Psoas muscle (tissue), 8 donors: Measurements from ENCODE around the gene PXT1. TPM values are rescaled to one million over a fixed set of nuclear protein-coding genes. Genes with fewer than 3 reads are reported as not detected.

Experiments used
- ATAC-seq, 4 donors: fragments of 200-7000 bp; cut with Tn5 transposase; one replicate each; pipeline ENCODE4 v1.9.1; 2020; ENCODE audit warnings: moderate library complexity in 3 of 4, mild to moderate bottlenecking in 2 of 4
- DNase-seq, 2 donors: peaks; one replicate each; pipeline ENCODE4 v3.0.0-alpha.2; 2020
- H3K27ac ChIP-seq: fragments of 200-600 bp; one replicate; pipeline ENCODE4 v1.8.0; 2022
- H3K27me3 ChIP-seq, 3 donors: fragments of 200-600 bp in 1 of 3; one replicate each; pipeline versions ENCODE4 v1.6.1 to v1.8.0; 2013 to 2022; ENCODE audit warnings: low read length in 2 of 3, mild to moderate bottlenecking in 2 of 3, moderate library complexity in 1 of 3; ENCODE audit not compliant: insufficient read depth in 3 of 3
- H3K36me3 ChIP-seq, 2 donors: fragments of 200-600 bp in 1 of 2; one replicate each; pipeline versions ENCODE4 v1.6.1 to v1.8.0; 2013 to 2022; ENCODE audit warnings: low read depth in 1 of 2, mild to moderate bottlenecking in 1 of 2, moderate library complexity in 1 of 2; ENCODE audit not compliant: insufficient read depth in 1 of 2
- H3K4me1 ChIP-seq: fragments of 200-600 bp; one replicate; pipeline ENCODE4 v1.8.0; 2022
- H3K4me3 ChIP-seq: fragments of 200-600 bp; one replicate; pipeline ENCODE4 v1.8.0; 2022; ENCODE audit warnings: mild to moderate bottlenecking
- H3K9me3 ChIP-seq: fragments of 200-600 bp; one replicate; pipeline ENCODE4 v1.8.0; 2022
- WGBS, 3 donors: extraction: QIAGEN DNeasy Blood & Tissue Kit; methylation state at CpG; one replicate each; pipeline versions ENCODE4 v1.1.6 to v1.1.7; 2013; 5-methylcytosine and 5-hydroxymethylcytosine counted together
- intact Hi-C, 2 donors: fragments of 100-400 bp; cut with DNase I; formaldehyde crosslinking; loops; one replicate each; pipeline versions ENCODE4 v1.11.0 to v1.14.2; 2022
- polyA plus RNA-seq, 3 donors: library from polyadenylated mRNA; stranded (reverse); fragments of 200-250 nt; gene quantifications; one replicate each; pipeline ENCODE4 v1.2.3, GENCODE V29; 2013
- total RNA-seq, 4 donors: library from RNA; stranded (reverse); fragmentation: NEBNext Ultra II Directional in 2 of 4; extraction: Animal tissue kit (Norgen Biotek cat#: 25700) in 2 of 4; gene quantifications; one replicate each; pipeline versions ENCODE4 v1.2.1 to v1.2.4, GENCODE V29; 2021 to 2023
- TF ChIP-seq, protein P1 (sequence below): fragments of 200-600 bp; IDR thresholded peaks from one replicate; pipeline ENCODE4 v1.8.0; 2022; ENCODE audit warnings: antibody characterized with exemption
- donor health status: healthy with polysubstance abuse.
- donor health status: DM: no; HTN: no; CAD: no; lungs with moderate emphysema.
- donor health status: Bipolar disorder and iron deficiency.
- donor health status: healthy.
- donor health status: DM: yes; HTN: yes; CAD: no.
- donor health status: DM: no; HTN: no; CAD: no.
- donor health status: DM: no; HTN: no; CAD: no.
- donor health status: DM: yes; HTN: yes; CAD: no.

PXT1 gene
- total and polyA plus RNA-seq, 7 donors: 0.03 to 0.34 (median 0.14) TPM; not detected in 1

DNA sequence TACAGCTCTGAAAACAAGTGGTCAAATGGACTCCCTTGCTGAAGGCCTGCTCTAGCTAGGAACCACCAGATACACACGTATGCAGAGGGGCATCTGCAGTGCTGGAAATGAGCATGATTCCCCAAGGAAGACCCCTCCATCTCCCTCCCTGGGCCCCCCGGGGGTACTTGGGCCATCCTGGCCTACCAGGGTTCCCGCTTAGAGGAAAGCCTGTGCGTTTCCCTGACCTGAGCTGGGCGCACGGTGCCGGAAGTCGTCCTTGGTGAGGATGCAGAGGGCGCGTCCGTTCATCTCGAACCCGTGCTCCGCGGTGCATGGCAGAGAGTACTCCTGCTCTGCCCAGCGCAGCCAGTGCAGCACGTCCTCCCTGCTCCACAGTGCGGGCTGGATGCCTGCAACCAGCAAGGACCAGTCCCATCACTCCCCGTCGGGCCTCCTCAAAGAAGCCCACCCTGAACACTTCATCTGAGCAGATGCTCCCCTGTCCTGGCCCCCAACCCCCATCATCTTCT is 67.0 kb downstream of the PXT1 start:
- H3K9me3 ChIP-seq: no peaks in the 10 kb centered on the region
- H3K27me3 ChIP-seq: no peaks in the 10 kb centered on the region
- no peak overlapping the region for H3K27ac ChIP-seq
- intact Hi-C loops: no loop called here
- TF ChIP-seq, protein P1, sequence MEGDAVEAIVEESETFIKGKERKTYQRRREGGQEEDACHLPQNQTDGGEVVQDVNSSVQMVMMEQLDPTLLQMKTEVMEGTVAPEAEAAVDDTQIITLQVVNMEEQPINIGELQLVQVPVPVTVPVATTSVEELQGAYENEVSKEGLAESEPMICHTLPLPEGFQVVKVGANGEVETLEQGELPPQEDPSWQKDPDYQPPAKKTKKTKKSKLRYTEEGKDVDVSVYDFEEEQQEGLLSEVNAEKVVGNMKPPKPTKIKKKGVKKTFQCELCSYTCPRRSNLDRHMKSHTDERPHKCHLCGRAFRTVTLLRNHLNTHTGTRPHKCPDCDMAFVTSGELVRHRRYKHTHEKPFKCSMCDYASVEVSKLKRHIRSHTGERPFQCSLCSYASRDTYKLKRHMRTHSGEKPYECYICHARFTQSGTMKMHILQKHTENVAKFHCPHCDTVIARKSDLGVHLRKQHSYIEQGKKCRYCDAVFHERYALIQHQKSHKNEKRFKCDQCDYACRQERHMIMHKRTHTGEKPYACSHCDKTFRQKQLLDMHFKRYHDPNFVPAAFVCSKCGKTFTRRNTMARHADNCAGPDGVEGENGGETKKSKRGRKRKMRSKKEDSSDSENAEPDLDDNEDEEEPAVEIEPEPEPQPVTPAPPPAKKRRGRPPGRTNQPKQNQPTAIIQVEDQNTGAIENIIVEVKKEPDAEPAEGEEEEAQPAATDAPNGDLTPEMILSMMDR: no peak
- ATAC-seq (no peak), DNase-seq (no peak)
- H3K4me1 ChIP-seq: no peaks in the 10 kb centered on the region
- no peaks in the 10 kb centered on the region for H3K36me3 ChIP-seq
- WGBS, 3 donors: 92 to 97% (median 94%) methylated on average over 20 of the region's 20 CpGs
- H3K4me3 ChIP-seq: no peak overlapping the region

DNA sequence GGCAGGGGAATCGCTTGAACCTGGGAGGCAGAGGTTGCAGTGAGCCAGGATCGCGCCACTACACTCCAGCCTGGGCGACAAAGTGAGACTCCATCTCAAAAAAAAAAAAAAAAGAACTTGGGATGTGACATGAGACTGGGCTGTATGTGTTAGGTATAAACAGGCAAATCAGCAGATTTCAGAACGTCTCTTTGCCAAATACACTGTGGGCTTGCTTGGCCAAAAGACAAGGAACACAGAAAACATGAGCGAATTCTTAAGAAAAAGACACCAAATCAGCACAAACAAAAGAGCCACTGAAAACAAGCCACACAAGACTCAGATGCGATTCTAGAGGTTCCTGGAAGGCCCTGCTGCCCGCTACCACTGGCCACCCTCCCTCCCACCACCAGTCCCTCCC is 67.7 kb downstream of the PXT1 start:
- DNase-seq (no peak), ATAC-seq (no peak)
- TF ChIP-seq, protein P1: no peak
- H3K9me3 ChIP-seq: no peaks in the 10 kb centered on the region
- no peaks in the 10 kb centered on the region for H3K36me3 ChIP-seq
- 84 to 89% (median 86%) methylated on average over 8 of the region's 8 CpGs for WGBS, 3 donors
- no peak overlapping the region for H3K27ac ChIP-seq
- H3K4me3 ChIP-seq: no peak overlapping the region
- H3K27me3 ChIP-seq: no peaks in the 10 kb centered on the region
- no peaks in the 10 kb centered on the region for H3K4me1 ChIP-seq
- intact Hi-C loops: no loop called here

DNA sequence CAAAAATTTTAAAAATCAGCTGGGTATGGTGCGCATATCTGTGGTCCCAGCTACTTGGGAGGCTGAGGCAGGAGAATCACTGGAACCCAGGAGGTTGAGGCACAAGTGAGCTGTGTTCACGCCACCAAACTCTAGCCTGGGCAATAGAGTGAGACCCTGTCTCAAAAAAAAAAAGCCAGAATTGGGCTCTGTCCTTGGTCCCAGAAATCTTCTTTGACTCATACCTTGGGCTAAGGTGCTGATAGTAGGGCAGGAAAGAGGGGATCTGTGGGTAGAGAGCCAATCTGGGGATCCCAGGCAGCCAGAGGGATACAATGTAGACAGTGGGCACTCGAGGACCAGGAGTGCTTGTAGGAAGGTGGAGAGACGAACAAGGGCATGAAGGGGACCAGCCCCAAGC is 68.5 kb downstream of the PXT1 start:
- intact Hi-C loops: no loop called here
- H3K27ac ChIP-seq: no peak overlapping the region
- no peak for ATAC-seq
- 82 to 91% (median 85%) methylated on average over 4 of the region's 4 CpGs for WGBS, 3 donors
- no peaks in the 10 kb centered on the region for H3K27me3 ChIP-seq
- DNase-seq: no peak
- H3K4me3 ChIP-seq: no peak overlapping the region
- TF ChIP-seq, protein P1: no peak
- H3K9me3 ChIP-seq: no peaks in the 10 kb centered on the region
- no peaks in the 10 kb centered on the region for H3K36me3 ChIP-seq
- H3K4me1 ChIP-seq: peaks cover 1% of the 10 kb centered on the region

DNA sequence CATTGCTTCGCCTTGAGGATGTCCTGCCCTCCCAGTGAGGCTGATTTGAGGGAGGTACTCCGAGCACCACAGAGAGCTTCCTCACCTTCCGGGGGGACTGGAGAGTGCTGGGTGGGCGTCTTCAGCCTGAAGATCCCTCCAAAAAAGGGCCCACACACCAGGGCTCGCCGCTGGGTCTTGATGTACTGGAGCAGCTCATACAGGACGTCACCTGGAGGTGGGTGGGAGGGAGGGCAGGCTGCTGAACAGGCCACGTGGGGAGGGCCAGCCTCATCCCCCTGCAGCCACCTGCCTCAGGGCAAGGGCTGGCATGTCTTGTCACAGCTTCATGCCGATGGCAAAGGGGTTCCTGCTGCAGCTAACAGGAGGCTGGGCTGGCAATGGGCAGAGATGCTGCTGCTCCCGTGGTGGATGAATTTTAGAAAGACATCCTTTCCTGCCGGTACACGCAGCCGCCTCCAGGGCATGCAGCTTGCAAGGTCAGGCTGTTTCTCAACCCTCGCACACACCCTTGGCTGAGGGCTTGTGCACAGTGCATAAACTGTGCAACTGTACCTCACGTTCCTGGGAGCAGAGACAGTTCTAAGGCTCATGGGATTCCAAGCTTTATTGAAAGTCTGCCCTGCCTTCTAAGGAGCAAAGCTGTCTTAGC is 69.2 kb downstream of the PXT1 start:
- TF ChIP-seq, protein P1: no peak
- 51 to 56% (median 55%) methylated on average over 13 to 15 of the region's 15 CpGs for WGBS, 3 donors

DNA sequence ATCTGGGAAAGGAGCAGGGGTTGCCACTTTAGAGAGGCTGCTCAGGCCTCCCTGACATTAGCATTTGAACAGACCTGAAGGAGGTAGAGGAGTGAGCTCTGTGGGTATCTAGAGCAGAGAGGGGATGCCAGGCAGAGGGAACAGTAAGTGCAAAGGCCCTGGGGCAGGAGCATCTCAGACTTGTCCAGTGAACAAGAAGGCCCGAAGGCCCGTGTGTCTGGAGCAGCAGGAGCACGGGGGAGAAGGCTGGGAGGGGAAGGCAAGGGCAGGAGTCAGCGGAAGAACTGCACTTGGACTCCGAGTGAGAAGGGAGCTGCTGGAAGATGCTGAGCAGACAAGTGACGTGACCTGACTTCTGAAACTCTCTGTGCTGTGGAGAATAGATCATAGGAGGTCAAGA is 70.6 kb downstream of the PXT1 start:
- WGBS, 3 donors: 89 to 91% (median 89%) methylated on average over 6 of the region's 6 CpGs
- ATAC-seq: no peak
- Histone ChIP-seq H3K27me3 (no peaks in the 10 kb centered on the region), H3K9me3 (no peaks in the 10 kb centered on the region), H3K27ac (no peak overlapping the region), H3K4me1 (peaks cover 8% of the 10 kb centered on the region), H3K36me3 (no peaks in the 10 kb centered on the region), H3K4me3 (no peak overlapping the region)
- intact Hi-C loops: no loop called here
- TF ChIP-seq, protein P1: no peak
- no peak for DNase-seq

More for the DNA sequence above, 69.2 kb downstream of the PXT1 start:
- DNase-seq (no peak), ATAC-seq (no peak)
- intact Hi-C loops: no loop called here
- no peaks in the 10 kb centered on the region for H3K36me3 ChIP-seq
- H3K27me3 ChIP-seq: no peaks in the 10 kb centered on the region
- no peak overlapping the region for H3K27ac ChIP-seq
- H3K4me1 ChIP-seq: peaks cover 4% of the 10 kb centered on the region
- no peak overlapping the region for H3K4me3 ChIP-seq
- no peaks in the 10 kb centered on the region for H3K9me3 ChIP-seq
